ENCODE measurements around the gene DCST2. TPM values are rescaled to one million over a fixed set of nuclear protein-coding genes. Genes with fewer than 3 reads are reported as not detected.

The DCST2 gene
- total and polyA plus RNA-seq, 10 of the 15 experiments (the other 5 are each of a cell fraction or from before 2014, with no cell fraction given): 0.33 to 0.41 (median 0.36) TPM; not detected in 7

DNA sequence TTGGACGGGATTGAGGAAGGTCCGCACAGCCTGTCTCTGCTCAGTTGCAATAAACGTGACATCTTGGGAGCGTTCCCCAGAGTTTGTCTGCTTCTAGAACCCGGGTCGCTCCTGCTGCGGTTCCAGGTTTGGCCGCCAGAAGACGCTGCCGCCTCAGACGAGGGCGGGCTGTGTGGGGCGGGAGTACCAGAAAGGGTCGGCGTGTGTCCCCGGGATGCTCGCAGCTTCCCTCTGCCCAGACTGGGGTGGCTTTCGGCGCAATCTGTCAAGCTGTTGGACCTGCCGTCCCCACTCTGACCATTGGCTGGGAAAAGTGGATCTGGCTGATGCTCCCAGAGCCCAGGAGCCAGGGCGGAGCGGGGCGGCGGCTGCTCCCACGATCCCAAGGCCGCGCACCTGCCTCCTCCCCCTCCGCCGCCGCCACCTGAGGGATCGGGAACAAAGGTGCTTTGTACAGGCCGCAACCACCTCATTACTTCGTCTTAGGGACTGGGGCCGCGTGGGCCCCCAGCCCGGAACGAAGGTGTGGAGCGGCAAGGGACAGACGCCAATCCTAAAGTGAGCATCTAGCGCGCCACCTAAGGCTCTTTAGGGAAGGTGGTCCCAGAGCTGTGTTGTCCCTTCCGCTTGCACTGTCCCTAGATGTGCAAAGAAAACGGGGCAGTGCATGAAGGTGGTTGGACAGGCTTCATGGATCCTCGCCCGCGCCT is 29.3 kb upstream of the DCST2 start (continued):
- peak; percentile 93 for TF ChIP-seq SMC3 (IDR thresholded peaks at IDR 0.05; ENCODE audit: borderline replicate concordance, low read length)
- TF ChIP-seq DPF2 (IDR thresholded peaks at IDR 0.05): 0 out of 2 replicates have a peak, but pooled peaks have one; percentile 18
- no peak for TF ChIP-seq ZSCAN29 (IDR thresholded peaks at IDR 0.05)
- 0 out of 2 replicates have a peak, but pooled peaks have one; percentile 15 for TF ChIP-seq IRF4 (IDR thresholded peaks at IDR 0.05; ENCODE audit: low read depth, low read length)
- TF ChIP-seq, protein P1, sequence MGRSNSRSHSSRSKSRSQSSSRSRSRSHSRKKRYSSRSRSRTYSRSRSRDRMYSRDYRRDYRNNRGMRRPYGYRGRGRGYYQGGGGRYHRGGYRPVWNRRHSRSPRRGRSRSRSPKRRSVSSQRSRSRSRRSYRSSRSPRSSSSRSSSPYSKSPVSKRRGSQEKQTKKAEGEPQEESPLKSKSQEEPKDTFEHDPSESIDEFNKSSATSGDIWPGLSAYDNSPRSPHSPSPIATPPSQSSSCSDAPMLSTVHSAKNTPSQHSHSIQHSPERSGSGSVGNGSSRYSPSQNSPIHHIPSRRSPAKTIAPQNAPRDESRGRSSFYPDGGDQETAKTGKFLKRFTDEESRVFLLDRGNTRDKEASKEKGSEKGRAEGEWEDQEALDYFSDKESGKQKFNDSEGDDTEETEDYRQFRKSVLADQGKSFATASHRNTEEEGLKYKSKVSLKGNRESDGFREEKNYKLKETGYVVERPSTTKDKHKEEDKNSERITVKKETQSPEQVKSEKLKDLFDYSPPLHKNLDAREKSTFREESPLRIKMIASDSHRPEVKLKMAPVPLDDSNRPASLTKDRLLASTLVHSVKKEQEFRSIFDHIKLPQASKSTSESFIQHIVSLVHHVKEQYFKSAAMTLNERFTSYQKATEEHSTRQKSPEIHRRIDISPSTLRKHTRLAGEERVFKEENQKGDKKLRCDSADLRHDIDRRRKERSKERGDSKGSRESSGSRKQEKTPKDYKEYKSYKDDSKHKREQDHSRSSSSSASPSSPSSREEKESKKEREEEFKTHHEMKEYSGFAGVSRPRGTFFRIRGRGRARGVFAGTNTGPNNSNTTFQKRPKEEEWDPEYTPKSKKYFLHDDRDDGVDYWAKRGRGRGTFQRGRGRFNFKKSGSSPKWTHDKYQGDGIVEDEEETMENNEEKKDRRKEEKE (IDR thresholded peaks at IDR 0.05): no peak
- TF ChIP-seq JUNB (IDR thresholded peaks at IDR 0.05): peak; percentile 27
- TF ChIP-seq, protein P2, sequence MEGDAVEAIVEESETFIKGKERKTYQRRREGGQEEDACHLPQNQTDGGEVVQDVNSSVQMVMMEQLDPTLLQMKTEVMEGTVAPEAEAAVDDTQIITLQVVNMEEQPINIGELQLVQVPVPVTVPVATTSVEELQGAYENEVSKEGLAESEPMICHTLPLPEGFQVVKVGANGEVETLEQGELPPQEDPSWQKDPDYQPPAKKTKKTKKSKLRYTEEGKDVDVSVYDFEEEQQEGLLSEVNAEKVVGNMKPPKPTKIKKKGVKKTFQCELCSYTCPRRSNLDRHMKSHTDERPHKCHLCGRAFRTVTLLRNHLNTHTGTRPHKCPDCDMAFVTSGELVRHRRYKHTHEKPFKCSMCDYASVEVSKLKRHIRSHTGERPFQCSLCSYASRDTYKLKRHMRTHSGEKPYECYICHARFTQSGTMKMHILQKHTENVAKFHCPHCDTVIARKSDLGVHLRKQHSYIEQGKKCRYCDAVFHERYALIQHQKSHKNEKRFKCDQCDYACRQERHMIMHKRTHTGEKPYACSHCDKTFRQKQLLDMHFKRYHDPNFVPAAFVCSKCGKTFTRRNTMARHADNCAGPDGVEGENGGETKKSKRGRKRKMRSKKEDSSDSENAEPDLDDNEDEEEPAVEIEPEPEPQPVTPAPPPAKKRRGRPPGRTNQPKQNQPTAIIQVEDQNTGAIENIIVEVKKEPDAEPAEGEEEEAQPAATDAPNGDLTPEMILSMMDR (IDR thresholded peaks at IDR 0.05 in 2 of 3, conservative IDR thresholded peaks at IDR 0.05 in 1 of 3; ENCODE audit: control insufficient read depth in 2 of 3, extremely low read depth in 1 of 3, insufficient read depth in 1 of 3, low read depth in 3 of 3, low read length in 3 of 3): peak; percentile 94 to 98 (median 96)
- no peak for TF ChIP-seq STAT1 (conservative IDR thresholded peaks at IDR 0.05)
- TF ChIP-seq RUNX3 (IDR thresholded peaks at IDR 0.05; ENCODE audit: low read length): peak; percentile 76
- peak in 1 of 2 experiments; percentile 38; a peak in 1 of 4 replicates for TF ChIP-seq BHLHE40 (IDR thresholded peaks at IDR 0.05; ENCODE audit: borderline replicate concordance in 1 of 2, low read depth in 2 of 2, low read length in 1 of 2)
- no peak for TF ChIP-seq EED (IDR thresholded peaks at IDR 0.05; ENCODE audit: low read depth)
- TF ChIP-seq CREM (IDR thresholded peaks at IDR 0.05; ENCODE audit: low read depth): no peak
- peak; percentile 46; the same call in 1 of the 2 replicates for TF ChIP-seq NBN (IDR thresholded peaks at IDR 0.05)
- no peak for TF ChIP-seq ZNF217 (IDR thresholded peaks at IDR 0.05)
- no peak for TF ChIP-seq SMAD5 (IDR thresholded peaks at IDR 0.05; ENCODE audit: low read depth)
- peak; percentile 93 for TF ChIP-seq RAD21 (IDR thresholded peaks at IDR 0.05; ENCODE audit: insufficient read depth, low read depth, low read length)
